Umbilical cord (tissue), 2 donors: ENCODE measurements around the gene PGA3. TPM values are rescaled to one million over a fixed set of nuclear protein-coding genes. Genes with fewer than 3 reads are reported as not detected.
"Not testable (repeated sequence)": the region's sequence is repeated elsewhere in the genome, so short reads cannot be mapped to it uniquely, and the experiment has no call there.

Experiments used
- DNase-seq: peaks from one replicate; pipeline ENCODE4 v3.0.0-alpha.2; 2015; ENCODE audit warnings: low spot score
- total RNA-seq: library from RNA; depleted of rRNA; stranded (reverse); fragments of >200 nt; gene quantifications from one replicate; pipeline ENCODE4 v1.2.3, GENCODE V29; 2014; ENCODE audit warnings: low replicate concordance; ENCODE audit not compliant: insufficient read depth

Gene PGA3
- total RNA-seq: 37.8 TPM

DNA sequence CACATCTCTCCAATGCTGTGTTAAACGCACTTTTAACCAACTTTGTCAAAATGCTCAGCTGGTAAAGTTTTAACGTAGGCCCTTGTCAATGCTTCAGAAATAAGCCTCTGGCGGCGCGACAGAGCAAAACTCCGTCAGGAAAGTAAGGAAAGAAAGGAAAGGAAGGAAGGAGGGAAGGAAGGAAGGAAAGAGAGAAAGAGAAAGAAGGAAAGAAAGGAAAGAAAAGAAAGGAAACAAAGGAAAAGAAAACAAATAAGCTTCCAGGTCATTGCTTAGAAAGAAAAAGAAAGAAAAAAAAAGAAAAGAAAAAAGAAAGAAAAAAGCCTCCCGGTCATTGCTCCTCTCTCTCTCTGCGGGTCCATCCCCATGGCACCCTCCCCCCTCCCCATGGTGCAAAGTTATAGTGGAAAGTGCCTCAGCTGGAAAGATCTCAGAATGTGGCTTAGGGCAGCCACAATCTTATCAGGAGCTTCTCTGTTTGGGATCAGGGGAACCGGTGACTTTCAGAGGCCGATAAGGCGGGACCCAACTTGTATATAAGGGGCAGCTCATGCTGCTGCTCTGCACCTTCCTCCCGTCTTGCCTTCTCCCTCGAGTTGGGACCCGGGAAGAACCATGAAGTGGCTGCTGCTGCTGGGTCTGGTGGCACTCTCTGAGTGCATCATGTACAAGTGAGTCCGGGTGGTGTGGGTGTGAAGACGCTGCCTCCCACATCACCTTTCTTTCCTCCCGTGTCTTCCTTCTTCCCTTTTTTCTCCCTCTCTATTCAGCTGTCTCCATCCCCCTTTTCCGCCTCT is at the start of gene PGA3:
TSS of gene PGA3 (plus strand) at position 566 of the 797 bp plus-strand sequence. CDS start at position 616, 50 bp downstream.
- peak; percentile 50 for DNase-seq

DNA sequence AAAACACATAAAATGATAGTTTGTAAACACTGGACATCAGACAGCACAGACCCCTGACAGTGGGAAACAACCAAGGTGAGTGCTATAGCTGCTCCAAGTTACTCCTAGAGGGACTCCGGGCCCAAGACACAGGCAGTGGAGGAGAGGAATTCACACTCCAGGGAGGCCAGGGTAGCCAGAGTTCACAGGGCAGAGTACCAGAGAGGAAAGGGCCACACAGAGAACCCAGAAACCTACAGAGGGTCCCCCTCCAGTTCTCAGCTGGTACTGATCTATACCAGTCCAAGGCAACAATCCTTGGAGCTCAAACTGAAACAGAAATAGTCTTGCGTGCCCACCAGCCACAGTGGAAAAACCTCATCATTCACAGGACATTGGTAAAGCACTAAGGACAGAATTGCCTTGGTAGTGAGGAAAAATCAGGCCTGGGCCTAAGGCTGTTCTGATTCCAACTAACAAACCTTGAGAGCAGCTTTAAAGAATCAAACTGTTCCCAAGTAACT is 49.7 kb upstream of the PGA3 start:
- no peak for DNase-seq

DNA sequence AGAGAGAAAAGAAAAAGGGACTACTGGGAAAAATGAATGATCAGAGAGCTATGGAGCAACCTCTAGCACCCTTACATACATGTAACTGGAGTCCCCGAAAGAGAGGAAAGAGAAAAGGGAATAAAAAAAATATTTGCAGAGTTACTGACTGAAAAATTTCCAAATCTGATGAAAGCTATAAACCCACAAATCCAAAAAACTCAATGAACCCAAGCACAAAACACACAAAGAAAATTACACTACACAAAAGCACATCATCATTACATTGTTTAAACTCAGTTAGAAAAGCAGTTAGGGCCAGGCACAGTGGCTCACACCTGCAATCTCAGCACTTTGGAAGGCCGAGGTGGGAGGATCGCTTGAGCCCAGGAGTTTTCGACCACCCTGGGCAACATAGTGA is 48.8 kb upstream of the PGA3 start:
- DNase-seq: no peak

DNA sequence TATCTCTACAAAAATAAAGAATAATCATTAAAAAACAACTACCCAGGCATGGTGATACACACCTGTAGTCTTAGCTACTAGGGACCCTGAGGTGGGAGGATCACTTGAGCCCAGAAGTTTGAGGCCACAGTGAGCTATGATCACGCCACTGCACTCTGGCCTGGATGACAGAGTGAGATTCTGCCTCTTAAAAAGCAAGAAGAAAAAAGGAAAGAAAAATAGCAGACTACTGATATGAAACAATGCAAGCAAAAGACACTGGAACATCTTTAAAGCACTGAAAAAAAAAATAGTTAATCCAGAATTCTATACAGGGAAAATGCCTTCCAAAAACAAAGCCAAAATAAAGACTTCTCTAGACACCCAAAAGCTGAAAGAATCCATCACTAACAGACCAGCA is 48.0 kb upstream of the PGA3 start:
- no peak for DNase-seq

DNA sequence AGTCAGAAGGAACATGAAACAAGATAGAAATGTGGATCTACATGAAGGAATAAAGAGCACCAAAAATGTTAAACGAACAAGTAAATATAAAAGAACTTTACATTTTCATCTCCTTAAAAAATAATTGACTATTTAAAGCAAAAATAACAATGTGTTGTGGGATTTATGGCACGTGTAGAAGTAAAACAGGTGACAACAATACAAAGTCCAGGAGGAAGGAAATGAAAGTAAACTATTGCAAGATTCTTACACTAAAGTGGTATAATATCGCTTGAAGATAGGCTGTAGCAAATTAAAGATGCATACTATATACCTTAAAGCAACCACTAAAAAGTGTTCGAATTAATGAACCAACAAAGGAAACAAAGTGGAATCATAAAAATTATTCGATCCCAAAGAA is 47.6 kb upstream of the PGA3 start:
- no peak for DNase-seq

DNA sequence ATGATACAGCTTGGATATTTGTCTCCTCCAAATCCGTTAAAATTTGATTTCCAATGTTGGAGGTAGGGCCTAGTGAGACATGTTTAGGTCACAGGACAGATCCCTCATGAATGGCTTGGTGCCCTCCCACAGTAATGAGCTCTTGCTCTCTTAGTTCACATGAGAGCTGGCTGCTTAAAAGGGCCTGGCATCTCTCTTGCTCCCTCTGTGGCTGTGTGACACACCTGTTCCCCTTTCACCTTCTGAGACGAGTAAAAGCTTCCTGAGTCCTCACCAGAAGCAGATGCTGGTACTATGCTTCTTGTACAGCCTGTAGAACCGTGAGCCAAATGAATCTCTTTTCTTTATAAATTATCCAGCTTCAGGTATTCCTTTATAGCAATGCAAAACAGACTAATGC is 45.6 kb upstream of the PGA3 start:
- DNase-seq: no peak

DNA sequence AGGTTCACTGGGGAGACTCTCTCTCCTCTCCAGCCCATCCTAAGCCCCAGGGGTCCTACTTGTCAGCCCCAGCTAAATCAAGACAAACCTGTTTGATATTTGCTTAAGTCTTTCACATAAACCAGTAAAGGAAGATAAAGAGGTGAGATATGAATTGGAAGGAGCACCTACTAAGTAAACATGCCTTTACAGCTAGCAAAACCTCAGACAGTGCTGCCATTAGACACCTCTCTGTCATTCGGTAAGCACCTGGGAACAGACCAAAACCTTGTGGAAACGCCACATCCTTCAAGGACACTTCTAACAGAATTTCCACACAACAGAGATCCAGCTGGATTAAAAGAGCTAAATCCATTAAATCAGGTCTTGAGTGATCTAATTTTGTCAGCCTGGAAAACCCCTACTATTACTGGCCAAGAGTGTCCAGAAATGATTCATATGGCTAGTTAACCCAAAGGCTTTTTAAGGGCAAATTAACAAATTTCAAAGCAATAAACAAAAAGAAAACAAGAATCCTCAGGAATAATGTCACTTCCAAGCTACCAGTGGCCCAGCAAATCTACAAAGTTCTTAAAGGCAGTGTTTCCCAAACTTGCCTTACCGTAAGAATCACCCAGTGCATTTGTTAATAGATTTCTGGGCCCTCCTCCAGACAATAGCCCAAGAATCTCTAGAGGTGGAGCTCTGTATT is 44.5 kb upstream of the PGA3 start:
- peak; percentile 71 for DNase-seq

DNA sequence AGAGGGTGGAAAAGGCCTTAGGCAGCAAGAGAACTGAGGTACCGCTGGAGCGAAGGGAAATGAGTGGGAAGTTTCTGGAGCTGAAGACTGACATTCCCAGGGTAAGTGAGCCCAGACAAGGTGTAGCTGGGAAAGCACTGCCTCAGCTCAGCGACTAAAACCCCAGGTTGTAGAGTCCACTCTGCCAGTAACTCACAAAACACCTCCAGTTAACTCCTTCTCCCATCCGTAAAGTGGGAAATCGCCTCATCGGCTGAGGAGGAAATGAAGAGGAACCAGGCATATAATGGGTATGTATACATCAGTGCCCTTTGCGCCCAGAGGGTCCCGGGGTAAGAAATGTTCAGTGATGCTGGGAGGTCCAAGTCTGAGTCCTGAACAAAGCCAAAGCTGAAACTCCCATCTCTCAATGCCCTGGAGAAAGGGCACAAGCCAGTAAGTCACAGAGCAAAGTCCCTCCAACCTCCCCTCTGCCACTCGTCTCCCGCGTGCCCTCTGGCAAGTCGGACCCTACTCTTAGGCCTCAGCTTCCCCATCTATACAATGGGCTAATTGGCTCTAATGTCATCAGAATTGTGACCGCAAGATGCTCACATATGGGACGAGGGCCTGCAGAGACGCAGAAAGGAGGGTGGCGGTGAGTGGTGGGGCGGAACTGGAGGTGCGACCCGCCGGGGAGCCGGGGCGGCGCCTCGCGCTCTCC is 42.7 kb upstream of the PGA3 start:
- no peak for DNase-seq

DNA sequence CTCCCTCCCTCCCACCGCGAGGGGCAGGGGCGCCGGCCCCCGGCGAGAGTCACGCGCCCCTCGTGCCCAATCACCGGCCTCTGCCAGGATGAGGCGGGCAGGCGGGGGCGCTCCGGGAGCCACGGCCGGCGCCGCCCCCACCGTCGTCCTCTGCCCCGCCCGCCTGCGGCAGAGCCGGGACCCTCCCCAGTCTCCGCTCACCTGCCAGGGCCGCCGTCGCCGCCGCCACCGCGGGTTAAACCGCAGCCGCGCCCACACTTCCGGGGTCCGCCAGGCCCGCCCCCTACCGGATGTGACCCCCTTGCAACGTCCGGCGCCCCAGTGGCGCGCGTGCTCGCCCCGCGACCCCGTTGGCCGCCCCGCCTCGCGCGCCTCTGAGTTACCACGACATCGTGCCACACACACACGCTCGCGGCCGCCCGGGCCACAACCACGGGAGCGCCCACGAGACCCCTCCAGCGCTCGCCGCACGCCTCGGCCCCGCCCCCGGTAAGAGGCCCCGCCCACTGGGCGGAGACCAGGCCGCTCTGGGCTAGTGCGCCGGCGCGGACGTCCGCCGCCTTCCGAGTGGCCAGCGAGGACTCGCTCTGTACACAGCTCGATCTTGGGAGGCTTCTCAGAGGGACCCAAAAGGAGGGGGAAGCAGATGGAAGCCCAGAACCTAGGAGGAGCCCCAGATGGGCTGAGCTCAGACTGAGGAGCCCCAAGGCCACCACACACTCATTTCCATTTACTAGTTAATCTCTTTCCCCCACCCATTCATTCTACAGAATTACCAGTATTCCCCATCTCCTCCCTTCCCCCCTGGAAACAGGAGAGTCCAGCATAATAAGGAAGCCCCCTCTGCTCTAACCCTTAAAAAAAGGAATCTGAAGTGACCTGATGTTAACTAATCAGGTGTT is 41.9 kb upstream of the PGA3 start, which contains the start of gene VPS37C:
TSS of gene VPS37C (minus strand) at position 237 of the 902 bp plus-strand sequence. CDS start 22,597 bp downstream, outside the sequence.
- peak; percentile 92 for DNase-seq

DNA sequence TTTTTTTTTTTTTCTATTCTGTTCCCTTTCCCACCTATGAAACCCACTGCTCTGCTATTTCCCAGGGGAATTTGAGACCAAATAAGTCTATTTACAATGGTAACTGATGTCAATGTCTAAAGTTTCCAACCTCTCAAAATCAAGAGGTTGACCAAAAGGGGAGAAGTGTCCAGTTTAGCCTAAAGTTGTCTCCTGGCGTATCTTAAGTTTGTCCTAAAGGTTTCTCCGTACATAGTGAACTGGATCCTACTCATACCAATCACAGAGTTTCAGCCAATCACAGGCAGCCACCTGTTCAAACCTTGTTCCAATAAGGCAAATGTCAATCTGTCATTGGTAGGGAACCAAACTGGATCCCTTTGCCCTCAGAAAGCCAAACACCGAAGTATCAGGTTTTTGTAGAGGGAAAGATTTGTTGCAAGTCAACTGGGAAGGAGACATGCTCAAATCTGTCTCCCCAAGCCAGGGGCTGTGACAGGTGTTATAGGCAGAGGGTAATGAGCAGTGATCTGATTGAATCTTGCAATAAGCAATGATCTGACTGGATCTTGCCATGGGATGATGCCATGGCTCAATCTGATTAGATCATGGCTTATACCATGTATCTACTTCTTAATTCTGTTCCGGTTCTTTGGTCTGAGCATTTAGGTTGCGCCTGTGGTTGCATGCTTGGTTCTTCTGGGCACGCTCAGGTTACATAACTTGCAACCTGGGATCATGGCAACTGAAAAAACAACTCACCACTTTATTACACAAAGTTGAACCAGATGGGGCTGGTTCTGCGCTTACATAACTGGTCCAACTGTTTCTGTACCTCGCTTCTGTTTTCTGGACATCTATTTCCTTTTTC is 41.0 kb upstream of the PGA3 start:
- DNase-seq: peak; percentile 47

DNA sequence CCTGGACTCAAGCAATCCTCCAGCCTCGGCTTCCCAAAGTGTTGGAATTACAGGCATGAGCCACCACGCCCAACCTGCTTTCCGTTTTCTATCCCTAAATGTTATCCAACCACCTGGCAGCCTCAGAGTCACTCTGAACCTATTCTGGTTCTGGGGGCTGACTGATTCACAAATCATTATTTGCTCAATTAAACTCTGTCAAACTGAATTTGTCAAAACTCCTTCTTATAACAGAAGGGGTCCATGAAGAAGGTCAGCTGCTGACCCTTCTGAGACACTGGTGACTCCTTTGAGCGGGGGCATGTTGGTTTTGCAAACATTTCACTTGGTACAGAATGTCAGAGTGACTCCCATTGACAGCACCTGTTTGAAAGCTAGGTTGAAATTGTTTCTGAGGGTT is 40.3 kb upstream of the PGA3 start:
- no peak for DNase-seq

DNA sequence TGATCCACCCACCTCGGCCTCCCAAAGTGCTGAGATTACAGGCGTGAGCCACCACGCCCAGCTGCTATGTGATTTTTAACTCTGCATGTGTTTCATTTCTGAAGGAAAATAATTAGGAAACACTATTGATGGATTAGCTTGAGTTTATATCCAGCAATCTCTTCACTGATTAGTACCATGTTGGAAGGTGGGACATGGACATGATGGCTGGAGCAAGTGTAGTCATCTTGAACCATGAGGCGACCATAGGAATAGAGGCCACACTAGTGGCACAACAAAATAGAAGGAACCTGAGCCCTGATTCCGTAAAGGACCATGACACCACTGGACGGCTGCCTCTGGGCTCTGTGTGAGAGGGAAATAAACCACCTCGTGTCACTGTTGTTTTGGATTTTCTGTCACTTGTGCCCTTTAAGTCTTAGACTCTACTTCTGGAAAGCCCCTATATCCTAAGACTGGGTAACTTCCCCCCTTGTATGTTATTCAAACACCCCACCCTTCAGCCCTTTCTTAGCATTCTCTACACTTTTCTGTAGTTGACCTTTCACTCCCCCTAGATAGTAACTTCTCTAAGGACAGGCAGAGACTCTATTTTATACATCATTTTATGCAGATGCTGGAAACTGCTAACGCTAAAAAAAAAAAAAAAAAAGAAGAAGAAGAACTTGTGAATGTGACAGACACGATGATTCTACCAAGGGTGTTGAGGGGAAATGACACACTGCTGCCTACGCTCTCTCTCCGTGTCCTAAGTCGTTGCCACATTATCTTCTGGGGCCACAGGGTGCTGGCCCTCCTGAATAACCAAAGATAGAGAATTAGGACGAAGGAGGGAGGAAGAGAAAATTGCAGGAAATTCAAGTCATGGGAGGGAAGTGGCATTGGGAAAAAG is 39.4 kb upstream of the PGA3 start:
- DNase-seq: no peak

DNA sequence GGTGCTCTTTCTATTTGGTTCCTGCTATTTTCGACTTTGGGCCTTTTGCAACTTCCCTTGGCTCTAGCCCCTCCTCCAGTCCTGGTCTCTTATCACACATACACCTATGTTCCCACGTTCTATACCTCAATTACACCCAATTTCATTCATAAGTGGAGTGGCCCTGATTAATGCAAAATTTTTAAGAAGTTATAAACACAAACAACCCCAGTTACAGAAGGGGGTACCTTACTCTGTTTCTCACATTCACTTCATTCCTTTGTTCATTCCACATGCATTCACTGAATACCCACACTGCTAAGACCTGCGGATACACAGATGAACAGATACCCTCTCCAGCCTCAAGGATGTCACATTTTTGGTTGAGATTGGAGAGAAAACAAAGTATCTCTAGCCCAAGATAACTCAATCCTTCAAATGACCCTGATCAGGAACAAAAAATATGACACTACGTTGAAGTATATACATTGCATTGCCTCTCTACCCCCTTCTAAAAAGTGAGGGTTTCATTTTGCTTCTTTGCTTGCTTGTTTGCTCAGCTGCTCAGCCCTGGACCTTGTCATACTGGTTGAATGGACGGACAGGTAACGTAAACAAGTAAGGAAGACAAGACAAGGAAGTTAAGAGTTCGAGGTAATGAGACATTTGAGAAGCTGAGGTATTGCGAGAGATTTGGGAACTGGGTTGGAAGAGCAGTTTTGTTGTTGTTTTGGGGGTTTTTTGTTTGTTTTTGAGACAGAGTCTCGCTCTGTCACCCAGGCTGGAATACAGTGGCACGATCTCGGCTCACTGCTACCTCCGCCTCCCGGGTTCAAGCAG is 38.5 kb upstream of the PGA3 start:
- DNase-seq: no peak

DNA sequence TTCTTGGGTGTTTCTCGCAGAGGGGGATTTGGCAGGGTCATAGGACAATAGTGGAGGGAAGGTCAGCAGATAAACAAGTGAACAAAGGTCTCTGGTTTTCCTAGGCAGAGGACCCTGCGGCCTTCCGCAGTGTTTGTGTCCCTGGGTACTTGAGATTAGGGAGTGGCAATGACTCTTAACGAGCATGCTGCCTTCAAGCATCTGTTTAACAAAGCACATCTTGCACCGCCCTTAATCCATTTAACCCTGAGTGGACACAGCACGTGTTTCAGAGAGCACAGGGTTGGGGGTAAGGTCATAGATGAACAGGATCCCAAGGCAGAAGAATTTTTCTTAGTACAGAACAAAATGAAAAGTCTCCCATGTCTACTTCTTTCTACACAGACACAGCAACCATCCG is 37.5 kb upstream of the PGA3 start:
- not testable (repeated sequence) for DNase-seq

DNA sequence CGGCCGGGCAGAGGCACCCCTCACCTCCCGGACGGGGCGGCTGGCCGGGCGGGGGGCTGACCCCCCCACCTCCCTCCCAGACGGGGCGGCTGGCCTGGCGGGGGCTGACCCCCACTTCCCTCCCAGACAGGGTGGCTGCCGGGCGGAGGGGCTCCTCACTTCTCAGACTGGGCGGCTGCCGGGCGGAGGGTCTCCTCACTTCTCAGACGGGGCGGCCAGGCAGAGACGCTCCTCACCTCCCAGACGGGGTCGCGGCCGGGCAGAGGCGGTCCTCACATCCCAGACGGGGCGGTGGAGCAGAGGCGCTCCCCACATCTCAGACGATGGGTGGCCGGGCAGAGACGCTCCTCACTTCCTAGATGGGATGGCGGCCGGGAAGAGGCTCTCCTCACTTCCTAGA is 37.0 kb upstream of the PGA3 start:
- not testable (repeated sequence) for DNase-seq

DNA sequence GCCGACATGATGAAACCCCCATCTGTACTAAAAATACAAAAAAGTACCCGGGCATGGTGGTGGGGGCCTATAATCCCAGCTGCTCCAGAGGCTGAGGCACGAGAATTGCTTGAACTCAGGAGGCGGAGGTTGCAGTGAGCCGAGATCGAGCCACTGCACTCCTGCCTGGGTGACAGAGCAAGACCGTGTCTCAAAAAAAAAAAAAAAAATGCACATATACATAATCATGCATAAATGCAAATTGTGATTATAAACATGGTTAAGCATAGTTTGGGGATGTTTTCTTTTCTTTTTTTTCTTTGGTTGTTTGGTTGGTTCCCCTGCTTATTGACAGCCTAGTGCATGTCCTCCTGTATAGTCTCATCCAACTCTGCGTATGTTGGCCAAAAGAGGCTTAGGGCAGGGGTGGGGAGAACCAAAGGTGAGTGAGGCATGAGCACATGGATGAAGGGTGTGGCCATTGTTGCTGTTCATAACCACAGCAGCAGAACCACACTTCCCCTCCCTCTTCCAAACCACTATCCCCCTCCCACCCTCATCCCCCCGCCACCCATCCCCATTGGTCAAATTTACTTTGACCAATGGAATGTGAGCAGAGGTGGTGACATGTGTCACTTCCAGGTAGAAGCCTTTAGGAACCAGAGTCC is 35.1 kb upstream of the PGA3 start:
- DNase-seq: no peak

DNA sequence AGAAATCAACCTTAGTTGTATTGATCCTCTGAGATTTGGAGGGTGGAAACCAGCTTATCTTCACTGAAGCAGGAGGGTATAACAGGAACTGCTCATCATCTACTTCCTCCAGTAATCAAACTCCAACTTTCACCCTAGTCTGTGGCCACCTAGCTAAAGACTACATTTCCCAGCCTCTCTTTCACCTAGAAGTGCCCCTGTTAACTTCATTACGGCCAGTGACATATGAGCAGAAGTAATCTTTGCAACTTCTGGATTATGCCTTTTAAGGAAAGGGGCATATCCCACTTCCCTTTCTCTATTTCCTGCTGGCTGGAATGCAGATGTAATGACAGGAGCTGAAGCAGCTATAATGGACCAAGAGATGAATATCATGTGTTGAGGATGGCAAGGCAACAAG is 34.5 kb upstream of the PGA3 start:
- no peak for DNase-seq

DNA sequence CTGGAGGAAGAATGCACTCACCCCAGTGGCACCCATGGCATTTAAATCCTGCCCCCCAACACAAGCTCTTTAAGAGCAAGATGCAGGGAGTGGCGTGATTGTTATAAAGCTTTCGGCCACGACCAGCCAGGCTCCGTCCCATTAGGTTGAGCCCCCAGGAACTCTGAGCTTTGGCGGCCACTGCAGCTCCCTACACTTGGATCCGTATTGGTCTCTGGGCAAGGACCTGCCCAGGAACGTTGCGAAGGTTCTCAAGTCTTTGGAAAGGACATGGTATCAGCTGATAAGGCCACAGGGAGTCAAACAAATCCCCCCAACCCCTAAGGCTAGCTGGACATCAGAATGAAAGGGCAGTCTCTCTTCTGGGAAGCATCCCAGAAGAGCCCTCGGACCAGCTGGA is 32.7 kb upstream of the PGA3 start:
- DNase-seq: no peak
